KOPT-K1 (cell line): ENCODE data around the gene SEC24B.
"Not testable (repeated sequence)": the region's sequence is repeated elsewhere in the genome, so short reads cannot be mapped to it uniquely, and the experiment has no call there.

ENCODE experiments used
- H3K27ac ChIP-seq: fragments of 200-600 bp; sonication (generic); 2 replicates; pipeline ENCODE4 v1.5.1; 2016; ENCODE audit warnings: antibody characterized with exemption, mild to moderate bottlenecking, low read depth, low read length; ENCODE audit not compliant: poor library complexity, severe bottlenecking
- H3K36me3 ChIP-seq: fragments of 200-600 bp; sonication (generic); 2 replicates; pipeline ENCODE4 v1.5.1; 2017; ENCODE audit warnings: antibody characterized with exemption, mild to moderate bottlenecking, low read length, moderate library complexity; ENCODE audit not compliant: insufficient read depth
- H3K9me3 ChIP-seq: fragments of 200-600 bp; sonication (generic); 2 replicates; pipeline ENCODE4 v1.5.1; 2017; ENCODE audit warnings: antibody characterized with exemption, low read length, mild to moderate bottlenecking; ENCODE audit not compliant: insufficient read depth, poor library complexity, severe bottlenecking

SEC24B gene

DNA sequence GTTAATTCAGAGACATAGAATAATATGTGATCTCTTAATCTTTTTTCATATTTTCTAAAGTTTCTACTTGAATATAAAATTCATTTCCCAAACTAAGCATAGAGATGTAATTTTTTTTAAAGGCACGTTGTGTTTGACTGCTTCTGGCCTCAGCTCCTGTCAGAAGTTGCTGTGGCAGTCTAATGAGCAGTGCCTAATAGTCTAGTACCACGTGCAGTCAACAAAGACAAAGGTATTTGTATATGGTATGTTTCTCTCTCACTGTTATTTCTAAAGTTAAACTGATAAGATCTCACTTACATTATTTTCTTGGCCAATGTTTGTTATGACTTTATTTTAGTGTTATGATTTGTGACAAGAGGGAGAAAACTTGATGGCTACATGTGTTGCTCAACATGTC, 77.8 kb downstream of the SEC24B start:
- Histone ChIP-seq H3K27ac (no peak overlapping the region), H3K9me3 (no peaks in the 10 kb centered on the region), H3K36me3 (peaks cover 86% of the 10 kb centered on the region)

DNA sequence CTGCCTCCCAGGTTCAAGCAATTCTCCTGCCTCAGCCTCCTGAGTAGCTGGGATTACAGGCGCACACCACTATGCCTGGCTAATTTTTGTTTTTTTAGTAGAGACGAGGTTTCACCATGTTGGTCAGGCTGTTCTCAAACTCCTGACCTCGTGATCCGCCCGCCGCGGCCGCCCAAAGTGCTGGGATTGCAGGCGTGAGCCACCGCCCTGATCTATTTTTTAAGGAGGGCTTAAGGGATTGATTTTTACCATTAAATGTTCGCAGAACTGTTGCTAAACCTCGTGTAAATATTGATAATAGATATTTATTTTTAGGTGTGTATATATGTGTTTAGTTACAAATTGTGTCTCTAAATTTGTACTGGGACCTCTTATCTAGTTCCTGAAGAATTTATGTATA, 79.8 kb downstream of the SEC24B start:
- H3K27ac ChIP-seq, H3K9me3 ChIP-seq: not testable (repeated sequence)
- peaks cover 83% of the 10 kb centered on the region for H3K36me3 ChIP-seq

DNA sequence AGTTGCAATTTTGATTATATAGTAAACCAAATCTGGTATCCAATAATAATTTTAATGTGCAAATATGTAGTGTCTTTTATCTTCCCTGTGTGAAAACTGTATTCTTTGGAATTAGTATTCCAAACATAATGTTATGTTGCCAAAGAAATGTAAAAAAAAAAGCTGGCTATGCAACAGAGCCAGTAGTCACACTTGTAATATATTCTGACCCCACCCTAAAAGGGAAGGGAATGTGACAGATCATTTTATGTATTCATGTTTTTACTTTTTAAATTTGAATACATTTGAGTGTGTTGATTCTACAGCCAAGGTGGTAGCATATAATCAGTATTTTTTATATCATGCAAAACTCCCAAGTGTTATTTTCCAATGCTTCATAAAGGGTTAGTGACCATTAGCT, 98.6 kb downstream of the SEC24B start:
- Histone ChIP-seq H3K9me3 (no peaks in the 10 kb centered on the region), H3K27ac (no peak overlapping the region), H3K36me3 (peaks cover 95% of the 10 kb centered on the region)

DNA sequence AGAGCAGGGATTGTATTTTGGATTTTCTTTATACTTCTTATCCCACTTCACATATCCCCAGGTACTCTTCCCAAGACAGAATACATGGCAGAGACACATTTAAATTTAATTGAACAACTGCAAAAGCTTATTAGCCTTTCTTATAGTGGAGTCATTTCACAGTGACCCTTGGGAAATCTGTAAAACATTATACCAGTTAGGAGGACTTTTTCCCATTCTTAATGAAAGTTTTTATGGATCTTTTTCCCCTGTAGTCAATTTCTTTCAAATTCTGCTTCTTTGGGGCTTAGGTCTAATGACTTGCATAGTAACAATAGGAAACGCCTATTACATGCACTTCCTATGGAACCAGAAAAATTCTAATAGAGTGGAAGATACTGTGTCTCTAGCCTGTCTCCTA, 111.8 kb downstream of the SEC24B start:
- H3K27ac ChIP-seq: no peak overlapping the region
- no peaks in the 10 kb centered on the region for H3K9me3 ChIP-seq
- H3K36me3 ChIP-seq: peaks cover 26% of the 10 kb centered on the region

DNA sequence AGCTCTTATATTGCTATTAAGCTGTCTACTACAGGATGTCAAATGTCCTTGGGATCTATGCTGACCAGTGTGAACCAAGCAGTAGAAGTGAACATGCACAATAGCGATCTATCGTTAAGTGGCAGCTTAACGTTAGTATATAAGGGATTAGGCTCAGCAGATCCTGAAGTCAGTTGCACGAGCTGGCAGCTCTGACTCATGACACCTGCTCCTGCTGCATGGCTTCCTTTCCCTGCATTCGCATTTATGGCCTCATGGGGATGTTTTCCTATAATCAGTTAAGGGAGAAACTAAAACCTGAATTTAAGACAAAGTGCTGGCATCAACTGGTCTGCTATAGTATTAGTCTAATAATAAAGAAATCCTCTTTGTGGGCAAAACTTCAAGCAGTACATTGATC, 113.8 kb downstream of the SEC24B start:
- H3K36me3 ChIP-seq: peaks cover 10% of the 10 kb centered on the region; the same call in 1 of the 2 replicates
- no peak overlapping the region for H3K27ac ChIP-seq
- H3K9me3 ChIP-seq: no peaks in the 10 kb centered on the region

DNA sequence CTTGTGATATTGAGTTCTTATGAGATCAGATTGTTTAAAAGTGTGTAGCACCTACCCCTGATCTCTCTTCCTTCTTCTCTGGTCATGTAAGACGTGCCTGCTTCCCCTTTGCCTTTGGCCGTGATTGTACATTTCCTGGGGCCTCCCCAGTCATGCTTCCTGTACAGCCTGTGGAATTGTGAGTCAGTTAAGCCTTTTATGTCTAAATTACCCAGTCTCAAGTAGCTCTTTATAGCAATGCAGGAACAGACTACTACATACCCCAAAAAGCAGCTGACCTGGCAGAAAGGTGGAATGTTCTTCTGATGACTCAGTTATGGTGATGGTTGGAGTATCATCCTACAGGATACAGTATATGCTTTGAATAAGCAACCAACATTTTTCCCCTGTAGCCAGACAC, 115.0 kb downstream of the SEC24B start:
- no peaks in the 10 kb centered on the region for H3K36me3 ChIP-seq
- H3K27ac ChIP-seq: no peak overlapping the region
- H3K9me3 ChIP-seq: no peaks in the 10 kb centered on the region

DNA sequence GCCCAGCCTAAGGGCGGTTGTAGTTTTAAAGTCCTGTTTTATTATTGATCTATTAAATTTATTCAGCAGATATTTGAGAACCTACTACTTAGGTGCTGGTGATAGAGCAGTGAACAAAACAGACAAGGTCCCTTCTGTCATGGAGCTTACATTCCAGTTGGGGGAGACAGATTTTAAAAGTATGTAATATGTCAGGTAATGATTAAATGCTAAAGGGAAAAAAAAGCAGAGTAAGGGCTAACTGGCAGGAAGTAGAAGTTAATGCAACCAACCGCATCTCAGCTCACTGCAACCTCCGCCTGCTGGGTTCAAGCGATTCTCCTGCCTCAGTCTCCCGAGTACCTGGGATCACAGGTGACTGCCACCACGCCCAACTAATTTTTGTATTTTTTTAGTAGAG, 118.6 kb downstream of the SEC24B start:
- H3K9me3 ChIP-seq: no peaks in the 10 kb centered on the region

DNA sequence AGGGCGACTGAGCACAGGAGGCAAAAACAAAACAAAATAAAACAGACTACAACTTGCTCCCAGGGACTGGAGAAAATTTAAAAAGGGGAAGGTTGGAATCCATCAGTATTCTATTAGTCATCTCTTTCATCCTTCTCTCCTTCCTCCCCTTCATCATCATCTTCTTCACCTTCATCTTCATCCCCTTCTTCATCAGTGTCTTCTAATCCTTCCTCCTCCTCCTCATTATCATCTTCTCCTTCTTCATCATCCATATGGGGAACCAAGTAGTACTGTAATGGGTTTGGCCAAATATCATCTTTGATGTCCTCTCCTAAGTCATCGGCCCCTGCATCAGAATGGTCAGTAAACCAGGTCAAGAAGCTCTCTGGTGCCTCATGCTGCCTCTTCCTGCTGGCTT, 119.5 kb downstream of the SEC24B start:
- peaks cover 4% of the 10 kb centered on the region for H3K9me3 ChIP-seq
- H3K36me3 ChIP-seq: no peaks in the 10 kb centered on the region
- no peak overlapping the region for H3K27ac ChIP-seq

More for the DNA sequence above, 118.6 kb downstream of the SEC24B start:
- no peaks in the 10 kb centered on the region for H3K36me3 ChIP-seq
- H3K27ac ChIP-seq: no peak overlapping the region

DNA sequence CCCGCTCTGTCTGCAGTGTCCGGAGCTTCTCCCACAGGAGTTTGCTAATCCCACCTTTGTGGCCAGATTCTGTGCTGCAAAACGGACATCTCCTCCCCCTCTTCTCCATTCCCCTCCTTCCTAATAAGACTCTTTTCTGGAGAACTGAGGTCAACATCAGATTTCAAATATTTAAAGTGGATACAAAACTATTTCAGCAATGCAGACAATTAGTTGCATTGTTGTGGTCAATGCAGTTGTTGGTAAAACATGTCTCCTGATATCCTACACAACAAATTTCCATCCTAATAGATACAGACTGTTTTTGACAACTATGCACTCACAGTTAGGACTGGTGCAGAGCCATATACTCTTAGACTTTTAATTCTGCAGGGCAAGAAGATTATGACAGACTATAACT, 121.4 kb downstream of the SEC24B start:
- Histone ChIP-seq H3K9me3 (peaks cover 8% of the 10 kb centered on the region), H3K36me3 (no peaks in the 10 kb centered on the region), H3K27ac (no peak overlapping the region)

DNA sequence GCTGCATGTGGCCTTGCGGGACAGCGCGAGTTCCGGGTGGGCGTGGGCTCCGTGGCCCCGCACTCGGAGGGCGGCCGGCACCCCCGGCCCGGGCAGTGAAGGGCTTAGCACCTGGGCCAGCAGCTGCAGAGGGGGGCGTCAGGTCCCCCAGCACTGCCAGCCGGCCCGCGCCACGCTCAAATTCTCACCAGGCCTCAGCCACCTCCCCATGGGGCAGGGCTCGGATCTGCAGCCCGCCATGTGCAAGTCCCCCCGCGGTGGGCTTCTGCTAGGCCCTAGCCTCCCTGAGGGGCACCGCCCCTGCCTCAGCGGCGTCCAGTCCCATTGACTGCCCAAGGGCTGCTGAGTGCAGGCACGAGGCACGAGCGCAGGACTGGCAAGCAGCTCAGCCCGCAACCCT, 123.8 kb downstream of the SEC24B start:
- H3K27ac ChIP-seq: no peak overlapping the region
- H3K9me3 ChIP-seq: peaks cover 8% of the 10 kb centered on the region
- no peaks in the 10 kb centered on the region for H3K36me3 ChIP-seq

DNA sequence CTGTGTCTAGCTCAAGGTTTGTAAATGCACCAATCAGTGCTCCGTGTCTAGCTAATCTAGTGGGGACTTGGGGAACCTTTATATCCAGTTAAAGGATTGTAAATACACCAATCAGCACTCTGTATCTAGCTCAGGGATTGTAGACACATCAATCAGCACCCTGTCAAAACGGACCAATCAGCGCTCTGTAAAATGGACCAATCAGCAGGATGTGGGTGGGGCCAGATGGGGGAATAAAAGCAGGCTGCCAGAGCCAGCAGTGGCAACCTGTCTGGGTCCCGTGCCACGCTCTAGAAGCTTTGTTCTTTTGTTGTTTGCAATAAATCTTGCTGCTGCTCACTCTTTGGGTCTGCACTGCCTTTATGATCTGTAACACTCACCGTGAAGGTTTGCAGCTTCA, 124.5 kb downstream of the SEC24B start:
- not testable (repeated sequence) for H3K9me3 ChIP-seq, H3K27ac ChIP-seq, H3K36me3 ChIP-seq

DNA sequence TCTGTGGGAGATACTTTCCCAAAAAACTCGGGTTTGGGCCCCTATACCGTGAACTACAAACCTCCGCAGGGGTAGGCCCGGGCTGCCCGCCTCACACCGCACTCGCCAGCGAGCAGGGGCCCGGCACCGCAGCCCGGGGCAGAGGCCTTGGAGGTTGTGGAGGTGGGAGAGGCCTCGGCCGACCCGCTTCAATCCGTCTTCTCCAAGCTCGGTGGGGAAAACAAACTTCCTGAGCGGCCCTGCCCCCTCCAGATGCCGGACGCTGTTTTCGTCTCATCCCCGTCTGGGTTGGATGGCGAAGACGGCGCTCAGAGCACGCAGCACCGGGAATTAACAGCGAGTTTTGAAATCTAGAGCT, 126.0 kb downstream of the SEC24B start:
- Histone ChIP-seq H3K36me3 (peaks cover 9% of the 10 kb centered on the region), H3K9me3 (peaks cover 8% of the 10 kb centered on the region), H3K27ac (peak overlapping the region; percentile 90)

DNA sequence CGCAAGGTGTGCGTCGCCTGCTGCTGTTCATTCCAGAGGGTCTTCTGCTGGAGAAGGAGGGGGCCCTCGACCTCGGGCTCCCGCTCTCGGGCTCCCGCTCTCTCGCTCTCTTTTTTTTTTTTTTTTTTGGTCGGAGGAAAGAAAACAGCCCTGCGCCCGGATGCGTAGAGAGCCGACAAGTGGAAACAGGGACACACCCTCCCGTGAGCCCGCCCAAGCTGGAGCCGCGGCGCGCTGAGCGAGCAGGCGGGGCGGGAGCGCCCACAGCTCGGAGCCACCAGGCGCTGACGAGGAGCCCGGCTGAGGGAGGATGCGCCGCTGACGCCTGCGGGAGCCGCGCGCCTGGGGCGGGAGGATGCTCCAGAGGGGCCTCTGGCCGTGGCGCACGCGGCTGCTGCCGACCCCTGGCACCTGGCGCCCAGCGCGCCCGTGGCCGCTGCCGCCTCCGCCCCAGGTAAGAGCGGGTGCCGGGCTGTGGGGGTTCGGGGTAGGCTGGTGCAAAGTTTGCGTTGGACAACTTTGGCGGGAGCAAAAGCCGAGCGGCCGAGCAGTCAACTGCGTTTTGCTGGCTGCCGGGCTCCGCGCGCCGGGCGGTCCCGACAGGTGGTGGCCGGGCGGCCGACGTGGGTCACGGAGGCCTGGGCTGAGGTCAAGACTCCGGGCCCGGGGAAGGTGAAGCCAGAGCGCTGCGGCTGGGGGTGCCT, 126.5 kb downstream of the SEC24B start, which contains the start of gene MCUB:
Gene MCUB (plus strand): TSS at position 264 of the 704 bp plus-strand sequence. CDS start 92 bp downstream, at position 356.
- Histone ChIP-seq H3K9me3 (peaks cover 8% of the 10 kb centered on the region), H3K36me3 (peaks cover 14% of the 10 kb centered on the region), H3K27ac (peak within 1 kb of the TSS; percentile 90)

DNA sequence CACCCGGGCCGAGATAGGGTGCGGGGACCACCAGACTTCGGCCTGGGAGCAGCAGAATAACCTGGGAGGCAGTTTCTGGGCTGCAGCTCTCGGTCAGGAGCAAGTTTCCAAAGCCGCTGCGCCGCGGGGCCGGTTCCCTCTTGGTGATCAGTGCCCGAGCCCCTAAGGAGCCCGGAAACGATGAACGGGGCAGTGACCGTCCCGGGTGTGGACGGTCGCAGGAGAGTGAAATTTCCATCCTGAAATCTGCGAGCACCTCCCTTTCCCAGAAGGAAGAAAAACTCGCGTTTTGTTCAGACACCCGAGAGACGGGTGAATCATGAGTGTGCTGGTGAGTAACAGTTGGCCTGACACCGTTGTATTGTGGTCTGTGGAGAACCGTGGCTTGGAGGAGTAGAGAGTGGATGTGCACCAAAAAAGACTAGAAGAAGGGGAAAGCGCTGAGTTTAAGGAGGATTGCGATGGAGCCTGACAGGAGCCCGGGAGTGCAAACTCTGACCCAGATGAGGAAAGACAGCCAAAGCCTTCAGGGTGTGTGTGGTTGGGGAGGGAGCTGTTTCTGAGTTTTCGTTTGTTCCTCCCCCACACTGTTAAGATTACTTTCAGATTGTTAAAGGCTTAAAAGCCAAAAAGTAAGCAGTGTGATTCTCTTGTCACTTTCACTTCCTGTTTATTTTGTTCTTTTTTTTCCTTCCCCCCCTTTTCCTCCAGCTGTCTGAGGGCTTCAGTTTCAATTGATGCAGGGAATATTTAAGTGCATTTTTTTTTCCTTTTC, 127.3 kb downstream of the SEC24B start:
- Histone ChIP-seq H3K9me3 (peaks cover 8% of the 10 kb centered on the region), H3K27ac (peak overlapping the region; percentile 90), H3K36me3 (peaks cover 19% of the 10 kb centered on the region)

DNA sequence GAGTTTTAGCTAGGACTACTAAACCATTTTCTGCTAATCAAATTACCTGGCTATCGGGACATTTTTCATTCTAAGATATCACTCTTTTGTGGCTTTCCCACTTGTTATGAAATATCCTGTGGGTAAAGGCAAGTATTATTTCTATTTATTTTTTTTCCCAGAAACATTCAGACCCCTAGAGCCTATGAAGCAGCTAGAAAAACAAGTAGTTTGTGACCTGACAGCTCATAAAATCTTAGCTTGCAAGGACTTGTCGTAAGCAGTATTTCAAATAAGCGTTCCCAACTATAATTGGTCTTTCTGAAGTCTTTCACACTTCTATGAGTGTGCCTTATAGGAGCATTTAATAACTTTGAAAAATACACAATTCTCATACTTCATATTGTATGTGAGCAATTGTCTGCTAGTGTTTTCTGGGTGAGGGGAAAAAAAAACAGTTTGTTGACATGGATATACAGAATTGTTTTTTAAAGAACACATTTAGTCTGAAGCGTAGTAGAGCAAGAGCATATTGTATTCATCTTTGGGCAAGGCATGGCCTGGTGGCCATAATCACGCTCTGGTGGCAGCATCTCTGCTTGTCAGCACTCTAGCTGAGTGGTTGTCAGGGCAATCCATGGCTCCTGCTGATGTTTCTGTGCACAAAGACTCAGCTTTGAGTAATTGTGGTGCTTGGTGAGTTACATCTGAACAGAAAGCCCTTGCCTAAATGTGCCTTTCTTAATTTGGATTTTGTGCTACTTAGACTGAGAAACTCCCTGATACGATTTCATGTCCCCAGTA, 129.0 kb downstream of the SEC24B start:
- H3K9me3 ChIP-seq: peaks cover 8% of the 10 kb centered on the region
- no peak overlapping the region for H3K27ac ChIP-seq
- peaks cover 26% of the 10 kb centered on the region for H3K36me3 ChIP-seq
